Measurements from ENCODE around the gene SERTM1.
A peak's percentile ranks its signal among the peaks of the same experiment; 100 is the strongest.

The SERTM1 gene

GRCh38 chr13:36673838-36674326 lies at the start of gene SERTM1:
SERTM1 (plus strand) TSS chr13:36674020; CDS start chr13:36695079, 21,059 bp downstream.
- DNase-seq (ENCODE audit: low read depth) = no peak

- no peak for DNase-seq (ENCODE audit: low read depth)
Observed at GRCh38 chr13:36628377-36629056, 45.3 kb upstream of the SERTM1 start.

- no peak for DNase-seq (ENCODE audit: low read depth)
Observed at GRCh38 chr13:36629057-36629385, 44.8 kb upstream of the SERTM1 start.

- DNase-seq (ENCODE audit: low read depth) = no peak
Observed at GRCh38 chr13:36630181-36630803, 43.5 kb upstream of the SERTM1 start.

- DNase-seq (ENCODE audit: low read depth) = no peak
Observed at GRCh38 chr13:36639610-36640009, 34.2 kb upstream of the SERTM1 start.

- DNase-seq (ENCODE audit: low read depth) = no peak
Observed at GRCh38 chr13:36650611-36651010, 23.2 kb upstream of the SERTM1 start.

- DNase-seq (ENCODE audit: low read depth) = no peak
Observed at GRCh38 chr13:36665630-36666029, 8.2 kb upstream of the SERTM1 start.

- no peak for DNase-seq (ENCODE audit: low read depth)
Observed at GRCh38 chr13:36666477-36667229, 7.2 kb upstream of the SERTM1 start.

- no peak for DNase-seq (ENCODE audit: low read depth)
Observed at GRCh38 chr13:36668316-36668715, 5.5 kb upstream of the SERTM1 start.

- no peak for DNase-seq (ENCODE audit: low read depth)
Observed at GRCh38 chr13:36673352-36673751, 468 bp upstream of the SERTM1 start.

- DNase-seq (ENCODE audit: low read depth) = no peak
Observed at GRCh38 chr13:36674337-36675212, 755 bp downstream of the SERTM1 start.

GRCh38 chr13:36675213-36675536 lies 1.4 kb downstream of the SERTM1 start:
- DNase-seq (ENCODE audit: low read depth) = no peak

- peak; percentile 33 for DNase-seq (ENCODE audit: low read depth)
Observed at GRCh38 chr13:36680913-36681312, 7.1 kb downstream of the SERTM1 start.

- no peak for DNase-seq (ENCODE audit: low read depth)
Observed at GRCh38 chr13:36681894-36682624, 8.2 kb downstream of the SERTM1 start.

- DNase-seq (ENCODE audit: low read depth) = no peak
Observed at GRCh38 chr13:36683701-36684100, 9.9 kb downstream of the SERTM1 start.

- peak; percentile 55 for DNase-seq (ENCODE audit: low read depth)
Observed at GRCh38 chr13:36685927-36686326, 12.1 kb downstream of the SERTM1 start.

GRCh38 chr13:36696410-36697010 lies 22.7 kb downstream of the SERTM1 start:
- DNase-seq (ENCODE audit: low read depth) = no peak

GRCh38 chr13:36700170-36700569 lies 26.4 kb downstream of the SERTM1 start:
- no peak for DNase-seq (ENCODE audit: low read depth)

GRCh38 chr13:36706755-36707154 lies 32.9 kb downstream of the SERTM1 start:
- DNase-seq (ENCODE audit: low read depth) = peak; percentile 51

GRCh38 chr13:36709136-36709890 lies 35.5 kb downstream of the SERTM1 start:
- peak; percentile 53 for DNase-seq (ENCODE audit: low read depth)
